GM23248 (cell line): ENCODE measurements around the gene TCHP.

Experiments
- EZH2 ChIP-seq: fragments of 200-600 bp; sonication (generic); IDR thresholded peaks from 2 replicates; pipeline ENCODE4 v1.6.1; 2018; ENCODE audit warnings: antibody characterized with exemption, mild to moderate bottlenecking; ENCODE audit not compliant: insufficient read depth, poor library complexity, severe bottlenecking
- EZH2phosphoT487 ChIP-seq: fragments of 200-600 bp; sonication (generic); IDR thresholded peaks from 2 replicates; pipeline ENCODE4 v1.6.1; 2018; ENCODE audit warnings: antibody characterized with exemption, moderate library complexity, mild to moderate bottlenecking, low read depth; ENCODE audit not compliant: insufficient read depth

DNA sequence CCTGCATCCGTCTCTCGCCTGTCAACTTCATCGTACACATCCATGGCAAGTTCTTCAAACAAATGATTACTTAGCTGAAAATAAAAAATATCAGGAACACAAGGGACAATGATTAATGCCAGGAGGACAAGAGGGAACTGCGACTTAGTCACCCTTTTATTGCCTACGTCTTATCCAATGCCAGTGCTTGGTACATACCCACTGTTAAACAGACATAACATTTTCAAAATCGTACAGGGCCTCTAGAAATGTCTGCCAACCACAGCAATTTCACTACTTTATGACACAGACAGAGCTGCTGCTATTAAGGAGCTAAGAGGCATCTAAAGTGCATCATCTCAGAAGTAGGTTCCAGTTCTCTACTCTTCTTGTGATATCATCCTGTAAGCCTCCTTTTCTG, 61.5 kb downstream of the TCHP start:
- TF ChIP-seq EZH2 (no peak), EZH2phosphoT487 (no peak)
